HS-5 (cell line): ENCODE measurements around the gene ZNF629.
"Not testable (repeated sequence)": the region's sequence is repeated elsewhere in the genome, so short reads cannot be mapped to it uniquely, and the experiment has no call there.

Experiments
- DNase-seq: peaks from one replicate; pipeline ENCODE4 v3.0.0-alpha.2; 2012; ENCODE audit warnings: low read depth

ZNF629 gene

GRCh38 chr16:30786936-30787612 is at the start of gene ZNF629:
TSS of gene ZNF629 (minus strand) at chr16:30787205. CDS start at chr16:30784482, 2,723 bp downstream.
- no peak for DNase-seq

GRCh38 chr16:30834130-30834740 is 47.2 kb upstream of the ZNF629 start:
- no peak for DNase-seq

GRCh38 chr16:30830072-30830417 is 43.0 kb upstream of the ZNF629 start:
- no peak for DNase-seq

- DNase-seq: no peak
Observed at GRCh38 chr16:30829130-30830071, 42.4 kb upstream of the ZNF629 start.

GRCh38 chr16:30821891-30822290 is 34.9 kb upstream of the ZNF629 start:
- DNase-seq: no peak

GRCh38 chr16:30821441-30821840 is 34.4 kb upstream of the ZNF629 start:
- not testable (repeated sequence) for DNase-seq

- DNase-seq: no peak
Observed at GRCh38 chr16:30820952-30821421, 34.0 kb upstream of the ZNF629 start.

- no peak for DNase-seq
Observed at GRCh38 chr16:30816769-30817168, 29.8 kb upstream of the ZNF629 start.

GRCh38 chr16:30813821-30814189 is 26.8 kb upstream of the ZNF629 start:
- DNase-seq: no peak

GRCh38 chr16:30809675-30810074 is 22.7 kb upstream of the ZNF629 start:
- not testable (repeated sequence) for DNase-seq

GRCh38 chr16:30808890-30809426 is 22.0 kb upstream of the ZNF629 start:
- not testable (repeated sequence) for DNase-seq

GRCh38 chr16:30808146-30808545 is 21.1 kb upstream of the ZNF629 start:
- DNase-seq: no peak

GRCh38 chr16:30805370-30806169 is 18.6 kb upstream of the ZNF629 start:
- DNase-seq: no peak

- DNase-seq: no peak
Observed at GRCh38 chr16:30805056-30805369, 18.0 kb upstream of the ZNF629 start.

- no peak for DNase-seq
Observed at GRCh38 chr16:30802936-30803335, 15.9 kb upstream of the ZNF629 start.

GRCh38 chr16:30797670-30798309 is 10.8 kb upstream of the ZNF629 start:
- no peak for DNase-seq

GRCh38 chr16:30794634-30795033 is 7.6 kb upstream of the ZNF629 start:
- no peak for DNase-seq

- no peak for DNase-seq
Observed at GRCh38 chr16:30793508-30794069, 6.6 kb upstream of the ZNF629 start.

- no peak for DNase-seq
Observed at GRCh38 chr16:30787613-30788378, 791 bp upstream of the ZNF629 start.
